DOHH2 (cell line): ENCODE data around the gene UBASH3B.
A peak's percentile ranks its signal among the peaks of the same experiment; 100 is the strongest.

ENCODE experiments used
- H3F3A ChIP-seq: fragments of 200-600 bp; sonication (generic), shearing (Covaris generic); 2 replicates; pipeline ENCODE4 v1.6.0; 2016; ENCODE audit warnings: antibody characterized with exemption, mild to moderate bottlenecking; ENCODE audit not compliant: control insufficient read depth, insufficient read depth
- H3K27ac ChIP-seq: fragments of 200-600 bp; sonication (generic); 2 replicates; pipeline ENCODE4 v1.5.1; 2014; ENCODE audit warnings: low read depth, mild to moderate bottlenecking, low read length, moderate library complexity
- H3K27me3 ChIP-seq: fragments of 200-600 bp; sonication (generic); 2 replicates; pipeline ENCODE4 v1.6.1; 2014; ENCODE audit warnings: mild to moderate bottlenecking, low read length, mixed read lengths; ENCODE audit not compliant: control insufficient read depth
- H3K36me3 ChIP-seq: fragments of 200-600 bp; sonication (generic); 2 replicates; pipeline ENCODE4 v1.6.1; 2014; ENCODE audit warnings: mild to moderate bottlenecking, low read length, moderate library complexity, mixed read lengths; ENCODE audit not compliant: control insufficient read depth
- H3K4me1 ChIP-seq: fragments of 200-600 bp; sonication (generic); 2 replicates; pipeline ENCODE4 v1.6.1; 2014; ENCODE audit warnings: mild to moderate bottlenecking, low read length, mixed read lengths; ENCODE audit not compliant: control insufficient read depth
- H3K4me2 ChIP-seq: fragments of 200-600 bp; sonication (generic); 2 replicates; pipeline ENCODE4 v1.6.0; 2014; ENCODE audit warnings: mild to moderate bottlenecking, low read length, moderate library complexity
- H3K4me3 ChIP-seq: fragments of 200-600 bp; sonication (generic); 2 replicates; pipeline ENCODE4 v1.5.1; 2014; ENCODE audit warnings: mild to moderate bottlenecking, low read length, mixed read lengths
- H3K79me2 ChIP-seq: fragments of 200-600 bp; sonication (generic); 2 replicates; pipeline ENCODE4 v1.6.1; 2014; ENCODE audit warnings: mild to moderate bottlenecking, low read length, mixed read lengths; ENCODE audit not compliant: control insufficient read depth
- H3K9me2 ChIP-seq: fragments of 200-600 bp; sonication (generic); replicated peaks from 2 replicates; pipeline ENCODE4 v1.6.1; 2014; ENCODE audit warnings: mild to moderate bottlenecking, low read length, mixed read lengths; ENCODE audit not compliant: control insufficient read depth
- H3K9me3 ChIP-seq: fragments of 200-600 bp; sonication (generic); 2 replicates; pipeline ENCODE4 v1.6.1; 2014; ENCODE audit warnings: antibody characterized with exemption, low read length, mixed read lengths; ENCODE audit not compliant: control insufficient read depth, insufficient read depth
- H4K20me1 ChIP-seq: fragments of 200-600 bp; sonication (generic); 2 replicates; pipeline ENCODE4 v1.6.0; 2014; ENCODE audit warnings: low read depth, mild to moderate bottlenecking, antibody characterized with exemption, low read length, moderate library complexity; ENCODE audit not compliant: control insufficient read depth, insufficient read depth
- CTCF ChIP-seq: fragments of 200-600 bp; sonication (generic); IDR thresholded peaks from one replicate; pipeline ENCODE4 v1.5.1; 2014; ENCODE audit warnings: antibody characterized with exemption, mild to moderate bottlenecking, low read depth, low read length; ENCODE audit not compliant: poor library complexity, severe bottlenecking
- EZH2phosphoT487 ChIP-seq: fragments of 200-600 bp; sonication (generic); IDR thresholded peaks from 2 replicates; pipeline ENCODE4 v1.6.1; 2017; ENCODE audit warnings: borderline replicate concordance, mild to moderate bottlenecking, antibody characterized with exemption, low read length, moderate library complexity, mixed read lengths

The UBASH3B gene

GRCh38 chr11:122756417-122756816 is 100.9 kb downstream of the UBASH3B start:
- Histone ChIP-seq H3K9me2 (no peaks in the 10 kb centered on the region), H3K27ac (peak overlapping the region; percentile 47), H3K36me3 (no peaks in the 10 kb centered on the region), H3K79me2 (peaks cover 15% of the 10 kb centered on the region), H3K27me3 (no peaks in the 10 kb centered on the region), H3K4me1 (peaks cover 37% of the 10 kb centered on the region), H3K9me3 (no peaks in the 10 kb centered on the region), H4K20me1 (no peaks in the 10 kb centered on the region), H3F3A (no peaks in the 10 kb centered on the region), H3K4me2 (peak overlapping the region; percentile 60), H3K4me3 (peak overlapping the region; percentile 32)
- no peak for TF ChIP-seq EZH2phosphoT487
- peak; percentile 86 for TF ChIP-seq CTCF

- TF ChIP-seq CTCF (no peak), EZH2phosphoT487 (no peak)
- Histone ChIP-seq H3K79me2 (peaks cover 15% of the 10 kb centered on the region), H3K27ac (no peak overlapping the region), H3K9me2 (no peaks in the 10 kb centered on the region), H3K4me1 (peaks cover 37% of the 10 kb centered on the region), H3K36me3 (no peaks in the 10 kb centered on the region), H3K27me3 (no peaks in the 10 kb centered on the region), H3K9me3 (no peaks in the 10 kb centered on the region), H3K4me3 (no peak overlapping the region), H3K4me2 (no peak overlapping the region), H3F3A (no peaks in the 10 kb centered on the region), H4K20me1 (no peaks in the 10 kb centered on the region)
These were observed 101.7 kb downstream of the UBASH3B start for GRCh38 chr11:122757201-122757600.

GRCh38 chr11:122758339-122758738 is 102.8 kb downstream of the UBASH3B start:
- H3K27ac ChIP-seq = no peak overlapping the region
- H3K4me1 ChIP-seq = peaks cover 37% of the 10 kb centered on the region
- H3K79me2 ChIP-seq = peaks cover 15% of the 10 kb centered on the region
- no peaks in the 10 kb centered on the region for H3K36me3 ChIP-seq
- no peak overlapping the region for H3K4me2 ChIP-seq
- no peaks in the 10 kb centered on the region for H3K9me3 ChIP-seq
- H3K27me3 ChIP-seq = no peaks in the 10 kb centered on the region
- no peaks in the 10 kb centered on the region for H3F3A ChIP-seq
- no peak overlapping the region for H3K4me3 ChIP-seq
- H3K9me2 ChIP-seq = no peaks in the 10 kb centered on the region
- no peaks in the 10 kb centered on the region for H4K20me1 ChIP-seq
- TF ChIP-seq EZH2phosphoT487 (no peak), CTCF (no peak)

GRCh38 chr11:122758974-122759373 is 103.5 kb downstream of the UBASH3B start:
- Histone ChIP-seq H3K4me1 (peaks cover 33% of the 10 kb centered on the region), H3K36me3 (no peaks in the 10 kb centered on the region), H3K9me2 (no peaks in the 10 kb centered on the region), H3K4me2 (no peak overlapping the region), H3K27ac (no peak overlapping the region), H3F3A (no peaks in the 10 kb centered on the region), H3K27me3 (no peaks in the 10 kb centered on the region), H3K4me3 (no peak overlapping the region), H3K79me2 (peaks cover 15% of the 10 kb centered on the region), H4K20me1 (no peaks in the 10 kb centered on the region), H3K9me3 (no peaks in the 10 kb centered on the region)
- no peak for TF ChIP-seq CTCF
